ENCODE data around the gene NTM.

Gene NTM

DNA sequence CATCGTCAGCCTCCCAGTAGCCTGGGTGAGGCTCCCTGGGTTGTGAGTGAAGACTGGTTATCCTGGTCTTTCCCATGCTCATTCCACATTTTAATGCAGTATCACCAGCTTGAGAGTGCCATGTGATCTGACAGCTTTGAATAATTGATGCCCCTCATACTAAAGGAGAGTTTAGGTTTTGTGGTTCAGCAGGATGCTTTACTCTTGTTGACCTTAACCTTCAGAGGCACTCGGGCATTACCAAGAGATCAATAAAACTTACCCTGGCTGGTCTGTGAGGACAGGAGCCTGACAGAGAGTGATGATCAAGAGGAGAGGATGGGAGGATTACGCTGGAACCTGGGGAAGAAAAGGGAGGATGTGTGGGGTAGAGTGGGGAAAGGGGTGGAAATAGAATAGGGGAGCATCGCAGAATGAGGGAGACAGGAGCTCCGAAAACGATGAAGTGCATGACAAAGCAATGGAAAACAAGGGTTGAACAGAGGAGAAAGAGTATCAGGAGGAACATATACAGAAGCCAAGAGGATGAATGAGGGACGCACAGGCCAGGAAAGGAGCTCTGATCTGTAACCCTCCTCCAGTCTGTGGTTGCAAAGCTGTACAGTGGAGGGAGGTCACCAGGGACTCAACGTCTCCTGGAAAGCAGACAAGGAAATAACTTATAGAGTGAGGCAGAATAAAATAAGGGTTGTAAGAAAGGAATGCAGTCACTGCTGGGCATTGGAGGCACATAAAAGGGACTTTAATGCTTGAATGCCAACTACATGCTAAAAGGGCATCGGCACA lies 594.5 kb downstream of the NTM start:
- in situ Hi-C loops (cut with HindIII; ENCODE audit: low sequenced_read_pairs) = no loop called here

DNA sequence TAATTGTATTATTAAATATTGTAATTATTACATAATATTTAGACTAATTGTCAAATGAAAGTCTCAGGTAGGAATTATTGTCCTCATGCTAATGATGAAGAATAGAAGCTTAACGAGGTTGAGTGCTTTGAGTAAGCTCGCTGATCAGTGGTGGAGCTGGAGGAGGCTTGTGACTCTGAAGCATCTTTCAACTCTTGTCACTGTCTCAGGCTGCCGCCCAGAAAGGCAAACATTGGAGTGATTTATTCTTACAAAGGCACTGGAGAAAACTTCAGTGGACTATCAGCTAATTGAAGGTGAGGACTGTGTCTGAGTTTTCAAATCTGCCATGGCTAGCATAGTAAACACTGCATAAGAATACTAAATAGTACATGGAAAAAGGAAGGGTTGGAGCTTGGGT lies 595.1 kb downstream of the NTM start:
- in situ Hi-C loops (cut with HindIII; ENCODE audit: low sequenced_read_pairs) = no loop called here

DNA sequence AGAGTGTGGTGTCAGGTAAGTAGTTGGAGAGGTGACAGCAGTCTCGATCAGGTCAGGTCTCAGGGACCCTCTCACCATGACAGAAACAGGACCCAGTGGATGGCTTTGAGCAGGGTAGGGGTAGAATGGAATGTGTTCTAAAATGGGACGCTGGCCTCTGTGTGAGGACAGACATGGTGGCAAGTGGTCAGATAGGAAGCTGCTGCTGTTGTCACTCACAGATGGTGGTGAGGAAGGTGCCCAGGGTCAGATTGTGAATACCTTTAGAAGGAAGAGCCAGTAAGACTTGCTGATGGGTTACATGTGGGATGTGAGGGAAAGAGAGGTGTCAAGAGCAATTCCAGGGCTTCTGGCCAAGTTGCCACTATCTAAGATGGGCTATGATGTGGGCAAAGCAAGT lies 596.3 kb downstream of the NTM start:
- in situ Hi-C loops (cut with HindIII; ENCODE audit: low sequenced_read_pairs) = no loop called here

DNA sequence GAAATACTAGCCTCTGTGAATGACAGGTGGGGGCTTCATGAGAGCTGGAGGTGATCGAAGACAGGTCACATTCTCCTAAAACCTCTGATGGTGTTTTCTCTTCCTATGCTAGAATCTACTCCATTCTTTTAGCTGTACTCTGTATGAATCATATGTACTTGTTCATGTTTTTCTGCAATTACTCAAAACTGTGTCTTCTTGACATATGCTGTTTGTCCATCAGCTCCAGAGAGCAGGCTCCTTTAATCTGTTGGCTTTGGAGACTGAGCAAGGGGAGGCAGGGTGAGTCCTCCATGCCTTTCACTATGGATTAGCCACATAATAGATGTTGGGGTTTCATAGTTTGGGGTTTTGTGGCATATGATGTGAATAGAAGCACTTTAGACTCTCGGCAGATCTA lies 598.8 kb downstream of the NTM start:
- in situ Hi-C loops (cut with HindIII; ENCODE audit: low sequenced_read_pairs) = no loop called here

DNA sequence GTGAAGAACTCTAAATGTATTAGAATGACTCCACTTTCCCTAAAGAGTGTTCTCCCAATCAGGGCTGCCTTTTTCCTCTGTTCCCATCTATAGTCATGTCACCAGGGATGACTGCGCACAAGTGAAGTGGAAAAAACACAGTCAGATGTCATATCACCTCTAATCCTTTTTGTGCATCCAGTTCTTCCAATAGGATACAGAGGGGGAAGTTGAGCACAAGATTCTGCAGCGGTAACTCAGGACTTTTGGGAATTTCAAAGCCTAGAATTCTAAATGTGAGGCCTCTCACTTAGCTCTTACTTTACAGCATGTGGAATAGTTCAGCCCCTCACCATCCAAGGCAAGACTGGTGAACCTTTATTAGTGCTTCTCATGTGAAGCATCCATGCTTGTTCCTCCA lies 602.6 kb downstream of the NTM start:
- in situ Hi-C loops (cut with HindIII; ENCODE audit: low sequenced_read_pairs) = no loop called here

DNA sequence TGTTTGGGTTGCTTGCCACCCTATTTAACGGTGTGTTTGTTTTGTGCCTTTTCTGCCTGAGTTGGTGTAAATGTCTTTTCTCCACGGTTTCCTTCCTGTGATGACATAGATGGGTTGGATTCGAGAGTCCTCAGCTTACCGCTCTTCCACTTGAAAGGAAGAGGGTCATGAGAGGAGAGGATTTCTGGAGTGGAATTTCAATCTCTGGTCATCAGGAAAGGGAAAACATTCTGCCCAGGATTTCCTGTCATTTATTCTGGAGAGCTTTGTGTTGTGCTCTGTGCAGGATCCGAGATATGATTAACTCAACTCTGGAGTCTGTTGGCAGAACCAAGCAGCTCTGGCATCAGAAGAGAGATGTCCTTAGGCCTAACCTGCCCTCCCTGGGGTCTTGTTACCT lies 605.2 kb downstream of the NTM start:
- in situ Hi-C loops (cut with HindIII; ENCODE audit: low sequenced_read_pairs) = no loop called here

DNA sequence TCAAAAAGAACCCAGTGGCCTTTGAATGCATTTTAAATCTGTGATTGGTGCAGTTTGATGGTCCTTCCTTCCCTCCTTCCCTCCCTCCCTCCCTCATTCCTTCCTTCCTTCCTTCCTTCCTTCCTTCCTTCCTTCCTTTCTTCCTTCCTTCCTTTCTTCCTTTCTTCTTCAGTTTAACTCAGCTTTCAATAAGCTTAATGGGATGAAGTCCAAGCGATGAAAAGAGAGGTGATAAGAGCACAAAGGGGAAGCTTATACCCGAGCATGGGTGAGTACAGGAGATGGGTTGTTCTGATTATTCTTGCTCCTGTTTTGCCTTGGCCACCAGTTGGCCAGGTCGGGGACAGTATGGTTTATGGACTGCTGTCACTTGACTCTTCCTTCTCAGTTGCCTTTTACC lies 605.6 kb downstream of the NTM start:
- in situ Hi-C loops (cut with HindIII; ENCODE audit: low sequenced_read_pairs) = no loop called here

DNA sequence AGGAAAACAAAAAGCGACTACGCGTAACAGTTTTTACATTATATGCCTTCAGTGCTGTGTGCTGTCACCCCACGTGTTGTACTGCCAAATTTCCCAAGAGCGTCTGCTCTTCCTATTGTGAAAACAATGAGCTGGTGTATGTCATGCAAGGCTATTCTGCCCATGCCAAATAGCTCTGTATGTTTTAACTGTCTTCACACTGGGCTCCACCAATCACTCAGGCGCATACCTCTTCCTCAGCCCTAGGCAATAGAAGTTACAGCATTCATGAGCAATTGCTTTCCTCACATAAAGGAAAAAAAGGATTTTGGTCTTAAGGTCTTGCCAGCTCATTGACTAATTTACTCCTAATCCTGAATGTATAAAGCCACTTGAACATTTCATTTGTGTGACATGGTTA lies 606.8 kb downstream of the NTM start:
- in situ Hi-C loops (cut with HindIII; ENCODE audit: low sequenced_read_pairs) = no loop called here

DNA sequence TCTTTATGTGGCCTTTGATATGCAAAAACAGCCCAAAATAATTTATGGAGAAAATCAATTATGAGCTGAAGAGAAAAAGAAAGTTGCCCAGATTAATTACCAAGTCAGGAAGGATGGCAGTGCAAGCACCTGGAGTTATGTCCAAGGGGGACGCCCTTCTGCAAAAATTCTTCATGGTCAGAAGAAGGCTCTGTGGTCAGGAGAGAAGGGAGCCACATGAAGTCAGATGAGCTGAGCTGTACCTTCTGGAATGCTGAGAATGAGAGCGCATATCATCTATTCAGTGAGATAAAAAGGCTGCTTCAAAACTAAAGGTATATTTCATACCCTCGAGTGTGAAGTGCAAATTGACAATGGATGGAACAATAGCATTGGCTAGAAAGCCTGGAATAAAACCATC lies 607.4 kb downstream of the NTM start:
- in situ Hi-C loops (cut with HindIII; ENCODE audit: low sequenced_read_pairs) = no loop called here

DNA sequence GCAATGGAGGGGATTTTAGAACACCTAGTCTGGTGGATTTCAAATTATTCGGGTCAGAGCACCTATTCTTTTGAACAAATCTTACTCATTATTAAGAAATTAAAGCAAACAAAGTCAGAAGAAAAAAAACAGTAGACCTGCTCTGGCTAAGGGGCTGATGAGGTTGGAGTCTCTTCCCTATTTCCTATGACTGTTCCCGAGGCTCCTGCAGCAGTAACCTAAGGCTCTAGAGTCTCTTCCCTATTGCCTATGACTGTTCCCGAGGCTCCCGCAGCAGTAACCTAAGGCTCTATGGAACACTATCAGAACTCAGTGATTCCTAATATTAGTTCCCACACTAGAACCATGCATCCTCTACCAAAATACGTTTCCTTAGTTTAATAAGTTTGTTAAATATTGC lies 607.9 kb downstream of the NTM start:
- in situ Hi-C loops (cut with HindIII; ENCODE audit: low sequenced_read_pairs) = no loop called here

DNA sequence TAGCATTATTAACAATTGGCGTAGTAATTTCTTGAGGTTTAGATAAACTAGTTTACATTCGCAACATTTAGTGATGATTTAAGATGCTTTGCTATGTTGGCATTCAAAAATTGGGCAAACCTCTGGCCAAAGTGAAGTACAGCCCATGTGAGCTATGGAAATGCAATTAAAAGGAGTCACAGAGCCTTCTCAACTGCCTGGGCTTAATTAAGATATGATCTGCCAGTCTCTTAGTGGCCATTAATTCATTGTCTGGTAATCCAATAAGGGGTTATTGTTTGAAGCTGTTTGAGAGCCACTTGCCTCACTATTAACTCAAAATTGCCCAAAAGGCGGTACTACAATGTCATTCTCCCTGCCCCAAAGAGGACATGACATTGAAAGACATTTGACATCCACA lies 608.9 kb downstream of the NTM start:
- in situ Hi-C loops (cut with HindIII; ENCODE audit: low sequenced_read_pairs) = no loop called here

DNA sequence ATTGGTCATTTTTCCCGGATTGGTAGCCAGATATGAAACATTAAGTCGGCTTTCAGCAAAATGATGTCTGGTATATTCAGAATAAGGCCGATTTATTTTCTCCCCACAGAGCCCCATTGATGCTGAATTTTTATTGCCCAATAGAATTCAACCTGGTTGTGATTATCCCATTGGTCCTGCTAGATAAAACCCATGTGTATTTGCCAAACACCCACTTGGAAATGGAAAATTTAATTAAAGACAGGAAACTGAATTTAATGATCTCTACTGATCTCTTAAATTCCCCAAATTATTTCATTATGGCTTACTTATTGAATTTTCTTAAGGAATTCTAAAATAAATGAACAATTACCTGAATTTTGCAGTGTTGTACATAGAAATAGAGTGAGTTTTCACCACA lies 609.8 kb downstream of the NTM start:
- in situ Hi-C loops (cut with HindIII; ENCODE audit: low sequenced_read_pairs) = no loop called here

DNA sequence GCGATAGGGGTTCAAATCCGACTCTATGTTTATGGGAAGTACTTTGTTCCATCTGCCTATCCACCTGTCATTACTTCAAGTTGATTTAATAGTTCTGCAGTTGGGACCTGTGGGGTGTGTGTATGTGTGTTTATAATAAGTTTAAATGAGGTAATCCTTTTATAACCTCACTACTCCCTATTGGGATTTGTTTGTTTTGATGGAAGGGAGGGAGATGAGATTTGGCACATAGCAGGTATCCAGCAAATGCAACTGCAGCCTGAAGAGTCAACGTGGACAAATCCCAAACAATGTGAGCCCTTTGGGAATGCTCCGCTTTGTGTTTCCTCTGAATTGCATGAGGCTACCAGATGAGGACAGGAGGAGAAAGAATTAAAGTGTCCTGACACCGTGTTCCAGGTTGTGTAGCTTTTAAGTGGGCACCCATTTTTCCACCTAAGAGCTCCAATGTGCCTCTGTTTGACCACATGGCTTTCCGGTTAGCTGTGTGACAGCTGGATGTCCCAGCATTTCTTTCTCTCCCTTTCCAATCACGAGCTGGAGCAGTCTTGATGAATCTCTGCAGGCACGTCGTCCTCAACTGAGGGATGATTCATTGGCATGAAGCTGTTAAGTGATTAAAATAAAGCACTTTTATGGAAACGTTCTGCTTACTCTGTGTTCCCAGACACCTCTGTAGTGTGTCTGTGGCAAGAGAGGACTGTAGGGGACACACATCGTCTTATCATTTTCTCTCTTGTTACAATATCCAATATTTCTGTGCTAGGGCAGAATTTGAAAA lies 610.7 kb downstream of the NTM start:
- in situ Hi-C loops (cut with HindIII; ENCODE audit: low sequenced_read_pairs) = no loop called here

DNA sequence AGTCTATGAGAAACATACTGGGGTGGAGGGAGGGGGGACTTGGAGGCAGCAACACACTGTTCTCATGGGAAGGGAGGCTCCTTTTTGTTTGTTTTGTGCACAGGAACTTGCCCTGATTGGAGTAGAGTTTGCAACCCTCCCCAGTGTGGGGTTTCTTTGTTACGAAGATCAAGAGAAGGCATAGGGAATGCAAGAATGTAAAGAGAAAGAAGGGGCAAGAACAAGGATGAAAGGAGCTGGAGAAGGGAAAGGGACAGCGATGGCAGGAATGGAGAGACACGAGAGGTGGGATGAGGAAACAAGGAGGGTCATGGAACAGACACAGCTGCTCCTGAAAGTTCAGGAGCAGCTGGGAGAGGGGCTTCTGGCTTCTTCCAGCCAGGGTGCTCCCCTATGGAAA lies 611.7 kb downstream of the NTM start:
- in situ Hi-C loops (cut with HindIII; ENCODE audit: low sequenced_read_pairs) = no loop called here

DNA sequence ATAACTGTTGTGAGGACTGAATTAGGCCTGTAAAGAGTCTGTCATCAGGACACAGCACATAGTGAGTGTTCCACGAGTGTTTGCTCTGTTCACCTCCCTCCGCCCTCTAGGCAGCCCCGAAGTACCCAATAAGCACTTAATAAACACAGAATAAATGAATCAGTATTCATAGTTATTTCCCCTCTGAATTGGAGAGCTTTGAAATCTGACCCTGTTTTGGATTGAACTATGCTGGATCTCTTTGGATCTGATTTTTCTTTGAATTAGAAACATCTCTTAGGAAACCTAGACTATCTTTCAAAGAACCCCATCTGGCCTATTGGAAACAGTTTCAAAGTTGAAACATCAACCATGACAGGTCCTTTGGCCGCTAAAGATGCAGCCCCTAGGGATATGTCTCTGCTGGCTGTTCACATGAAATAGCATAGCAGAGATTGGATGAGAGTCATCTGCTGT lies 615.5 kb downstream of the NTM start:
- in situ Hi-C loops (cut with HindIII; ENCODE audit: low sequenced_read_pairs) = no loop called here

DNA sequence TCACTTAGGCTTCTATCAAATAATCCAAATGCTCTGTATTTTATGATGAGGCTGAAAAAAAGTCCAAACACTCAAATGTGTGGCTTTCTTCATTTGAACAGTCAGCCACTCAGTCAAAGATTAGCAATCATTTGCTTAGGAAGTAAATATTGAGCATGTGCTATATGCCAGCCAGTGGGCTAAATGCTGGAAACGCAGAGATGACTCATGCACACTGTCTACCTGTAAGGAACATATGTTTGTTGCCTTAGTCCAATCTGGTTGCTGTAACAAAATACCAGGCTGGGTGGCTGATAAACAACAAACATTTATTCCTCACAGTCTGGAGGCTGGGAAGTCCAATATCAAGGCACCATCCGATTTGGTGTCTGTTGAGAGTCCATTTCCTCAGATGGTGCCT lies 617.3 kb downstream of the NTM start:
- in situ Hi-C loops (cut with HindIII; ENCODE audit: low sequenced_read_pairs) = no loop called here

DNA sequence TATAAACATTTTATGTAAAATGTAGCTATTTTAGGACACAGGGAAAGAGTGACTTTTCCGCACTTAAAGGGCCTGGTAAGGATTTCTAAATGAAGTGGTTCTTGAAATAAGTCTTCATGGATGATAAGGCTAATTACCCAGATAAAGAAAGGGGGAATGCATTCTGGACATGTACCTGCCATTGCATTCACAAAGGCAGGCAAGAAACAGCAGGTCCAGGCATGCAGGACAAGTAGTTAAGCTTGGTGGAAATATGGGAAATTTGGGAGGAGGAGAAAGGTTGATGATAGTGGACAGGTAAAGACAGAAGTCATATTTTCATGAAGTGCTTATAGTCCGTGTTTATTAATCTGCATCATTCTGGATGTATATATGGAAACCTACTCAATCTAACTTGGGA lies 621.2 kb downstream of the NTM start:
- in situ Hi-C loops (cut with HindIII; ENCODE audit: low sequenced_read_pairs) = no loop called here

DNA sequence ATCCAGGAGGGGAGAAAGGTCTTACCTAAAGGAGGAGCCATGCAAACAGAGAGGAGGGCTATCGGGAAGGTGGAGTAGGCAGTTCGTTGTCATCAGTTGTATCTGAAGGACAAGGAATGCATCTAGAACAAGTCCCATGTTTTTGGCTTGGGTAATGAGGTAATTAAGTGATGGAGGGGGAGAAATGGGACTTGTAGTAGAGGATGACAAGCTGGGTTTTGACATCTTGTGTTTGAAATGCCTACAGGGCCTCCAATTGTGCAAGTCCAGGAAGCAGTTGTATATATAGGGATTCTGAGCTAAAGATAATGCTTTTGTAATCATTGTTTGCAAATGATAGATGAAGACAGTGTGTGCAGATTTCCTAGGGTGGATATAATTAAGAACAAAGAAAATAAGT lies 622.8 kb downstream of the NTM start:
- in situ Hi-C loops (cut with HindIII; ENCODE audit: low sequenced_read_pairs) = no loop called here

DNA sequence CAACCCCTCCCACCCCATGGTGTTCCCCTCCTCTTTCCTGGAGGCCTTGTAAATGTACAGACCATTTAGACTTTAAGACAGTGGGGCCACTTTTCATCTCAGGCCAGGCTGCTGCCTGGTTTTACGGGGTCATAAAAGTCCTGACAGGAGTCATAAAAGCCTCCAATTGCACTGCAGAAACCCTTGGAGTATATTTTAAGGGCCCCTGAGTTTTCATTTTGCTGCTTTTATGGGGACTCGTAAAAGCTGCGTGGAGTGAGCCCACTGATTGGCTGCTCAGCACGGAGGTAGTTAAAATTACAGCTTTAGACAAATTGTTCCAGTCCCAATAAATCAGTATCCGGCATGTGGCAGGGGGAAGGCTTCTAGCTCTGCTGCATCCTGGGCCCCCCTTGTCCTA lies 627.6 kb downstream of the NTM start:
- in situ Hi-C loops (cut with HindIII; ENCODE audit: low sequenced_read_pairs) = no loop called here

DNA sequence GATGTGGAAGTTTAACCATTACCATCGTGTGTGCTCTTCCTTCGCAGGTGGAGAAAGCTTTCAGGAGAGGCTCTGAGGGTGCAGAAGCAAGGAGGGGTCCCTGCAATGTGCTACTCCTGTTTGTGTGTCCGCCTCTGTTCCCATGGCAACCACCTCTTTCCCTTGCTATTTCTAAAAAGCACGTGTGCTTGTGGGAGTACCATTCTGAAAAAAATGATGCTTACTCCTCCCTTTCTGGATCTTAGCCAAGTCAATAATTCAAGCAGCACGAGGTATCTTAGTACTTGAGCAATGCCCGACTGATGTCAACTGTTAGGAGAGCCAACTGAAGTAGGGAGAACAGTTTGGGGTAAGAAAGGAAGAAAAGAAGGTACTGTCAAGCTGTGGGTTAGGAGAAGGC lies 628.7 kb downstream of the NTM start:
- in situ Hi-C loops (cut with HindIII; ENCODE audit: low sequenced_read_pairs) = no loop called here

DNA sequence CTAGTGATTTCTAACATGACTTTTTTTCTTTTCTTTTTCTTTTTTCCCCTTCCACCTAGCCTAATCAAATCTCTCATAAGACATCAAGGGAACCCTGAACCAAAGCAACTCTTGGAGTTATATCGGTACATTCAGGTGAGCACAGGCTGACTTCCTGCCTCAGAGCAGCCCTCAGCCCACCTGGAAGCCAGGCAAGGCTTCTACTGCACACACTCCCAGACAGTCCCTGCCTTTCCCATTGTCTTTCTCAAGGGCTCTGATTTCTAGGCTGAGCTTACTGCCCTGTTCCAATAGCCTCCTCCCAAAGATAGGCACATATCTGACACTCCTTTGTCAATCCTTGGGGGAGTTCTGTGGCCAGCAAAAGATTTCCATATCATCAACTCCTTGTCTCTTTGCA lies 629.5 kb downstream of the NTM start:
- in situ Hi-C loops (cut with HindIII; ENCODE audit: low sequenced_read_pairs) = no loop called here

DNA sequence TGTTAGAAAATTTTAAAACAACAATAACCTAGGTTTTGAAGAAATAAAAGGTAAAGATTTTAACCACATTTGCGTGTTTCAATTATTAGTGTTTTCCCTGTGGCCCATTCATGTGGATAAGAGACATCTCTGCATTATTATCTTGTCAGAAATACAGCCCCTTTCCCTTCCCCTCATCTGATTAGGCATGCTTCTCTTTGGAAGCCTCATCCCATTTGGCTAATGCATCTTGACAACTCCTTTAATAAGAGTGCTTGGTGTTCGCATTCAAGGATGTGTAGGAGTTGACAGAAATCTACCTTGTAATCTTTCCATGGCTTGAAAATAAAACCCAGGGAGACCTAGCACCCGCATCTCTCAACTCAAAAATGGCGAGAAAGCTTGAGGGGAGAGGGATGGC lies 635.5 kb downstream of the NTM start:
- in situ Hi-C loops (cut with HindIII; ENCODE audit: low sequenced_read_pairs) = no loop called here
